ENCODE measurements around the gene TOP3A. TPM values are rescaled to one million over a fixed set of nuclear protein-coding genes. Genes with fewer than 3 reads are reported as not detected.
"Not testable (repeated sequence)": the region's sequence is repeated elsewhere in the genome, so short reads cannot be mapped to it uniquely, and the experiment has no call there.

Gene TOP3A
- total RNA-seq, 1 experiment from 2014 or later = 84.9 TPM

DNA sequence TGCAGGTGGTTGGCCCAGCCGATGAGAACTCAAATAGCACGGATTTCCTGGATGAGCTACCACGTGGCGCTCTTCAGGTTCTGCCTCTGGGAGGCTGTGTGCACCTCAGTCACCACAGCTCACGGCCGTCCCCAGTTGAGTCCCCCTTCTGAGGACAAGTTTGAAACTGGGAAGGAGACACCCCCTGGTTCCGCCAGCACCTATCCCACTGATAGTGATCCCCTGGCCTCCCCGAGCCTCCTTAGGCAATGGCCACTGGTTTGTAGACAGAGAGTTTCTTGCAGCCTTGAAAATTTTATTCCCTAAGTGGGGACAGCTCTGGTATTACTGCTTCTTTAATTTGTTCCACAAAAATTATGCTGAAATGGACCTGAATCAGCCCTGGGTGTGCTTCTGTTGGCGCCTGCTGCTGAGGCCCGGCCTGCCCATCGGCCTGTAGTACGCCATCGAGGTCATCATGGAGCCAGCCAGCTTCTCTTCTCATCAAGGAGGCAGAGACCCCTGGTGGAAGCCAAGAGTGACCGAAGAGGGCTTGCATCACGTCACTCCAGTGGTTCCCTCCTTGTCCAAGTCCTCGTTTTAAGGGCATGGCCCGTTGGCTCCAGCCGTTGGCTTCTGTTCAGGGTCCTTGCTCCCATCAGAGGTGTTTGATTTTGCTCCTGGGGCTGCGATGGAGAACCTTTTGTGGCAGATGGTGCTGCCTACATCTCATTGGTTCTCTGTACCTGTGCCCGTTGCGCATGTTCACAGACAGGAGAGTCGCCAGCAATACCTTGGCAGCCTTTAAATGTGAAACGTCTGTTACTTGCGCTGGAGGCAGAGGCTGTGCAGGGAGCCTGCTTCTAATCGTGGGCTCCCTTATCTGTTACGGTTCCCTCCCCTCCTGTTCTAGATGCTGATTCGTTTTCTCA lies 9.6 kb upstream of the TOP3A start:
- DNase-seq (ENCODE audit: low read depth) = no peak

DNA sequence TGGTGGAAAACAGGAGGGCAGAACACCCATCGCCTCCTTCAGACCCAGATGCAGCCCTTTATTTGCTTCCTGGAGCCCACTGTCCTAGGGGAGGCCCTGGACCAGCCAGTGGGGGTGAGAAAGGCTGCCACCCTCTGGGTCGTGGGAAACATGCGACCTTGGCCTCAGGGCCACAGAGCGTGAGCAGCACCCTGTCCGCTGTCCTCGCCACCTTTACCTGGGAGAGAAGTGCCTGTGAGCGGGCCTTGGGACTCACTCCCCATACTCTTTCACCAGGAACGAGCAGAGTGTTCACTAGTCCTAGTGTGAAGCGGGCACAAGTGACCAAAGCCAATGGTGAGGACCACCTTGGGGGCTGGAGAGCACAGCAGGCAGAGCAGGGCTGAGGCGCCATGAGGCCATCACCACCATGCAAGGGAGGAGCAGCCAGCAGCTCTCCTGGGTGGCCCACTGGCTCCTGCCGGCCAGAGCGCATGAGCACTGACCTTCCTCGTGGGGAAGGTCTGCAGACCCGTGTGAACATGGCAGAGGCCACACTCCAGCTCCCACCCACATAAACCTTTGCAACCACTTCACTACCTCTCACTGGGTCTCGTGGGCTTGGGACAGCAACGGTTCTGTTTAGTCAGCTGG lies 8.8 kb upstream of the TOP3A start:
- DNase-seq (ENCODE audit: low read depth) = no peak

DNA sequence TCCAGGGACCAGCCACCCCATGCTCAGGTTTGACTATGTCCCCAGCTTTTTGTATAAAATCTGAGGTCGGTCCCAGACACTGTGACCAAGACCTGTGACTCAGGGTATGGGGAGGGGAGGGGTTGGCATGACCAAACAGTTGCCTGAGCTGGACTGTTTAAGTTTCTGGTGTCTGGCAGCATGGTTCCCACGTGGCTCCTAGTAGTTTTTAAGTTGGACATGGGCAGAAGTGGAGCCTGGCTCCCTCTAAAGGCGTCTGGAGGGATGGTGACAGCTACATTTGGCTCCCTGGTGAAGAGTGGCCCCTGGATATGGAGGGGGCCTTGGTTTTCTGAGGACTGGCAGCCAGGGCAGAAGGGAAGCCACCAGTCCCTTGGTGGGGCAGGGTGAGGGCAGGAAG lies 8.2 kb upstream of the TOP3A start:
- DNase-seq (ENCODE audit: low read depth) = peak; percentile 14

DNA sequence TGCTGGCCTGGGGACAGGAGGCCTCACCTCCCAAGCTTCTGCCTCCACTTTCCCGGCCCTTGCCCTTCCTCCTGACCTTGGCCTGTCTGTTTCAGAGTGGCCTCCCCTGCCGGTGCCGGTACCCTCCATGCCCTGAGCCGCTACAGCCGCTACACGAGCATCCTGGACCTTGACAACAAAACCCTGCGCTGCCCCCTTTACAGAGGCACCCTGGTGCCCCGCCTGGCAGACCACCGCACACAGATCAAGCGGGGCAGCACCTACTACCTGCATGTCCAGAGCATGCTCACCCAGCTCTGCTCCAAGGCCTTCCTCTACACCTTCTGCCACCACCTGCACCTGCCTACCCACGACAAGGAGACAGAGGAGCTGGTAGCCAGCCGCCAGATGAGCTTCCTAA lies 7.7 kb upstream of the TOP3A start:
- no peak for DNase-seq (ENCODE audit: low read depth)

DNA sequence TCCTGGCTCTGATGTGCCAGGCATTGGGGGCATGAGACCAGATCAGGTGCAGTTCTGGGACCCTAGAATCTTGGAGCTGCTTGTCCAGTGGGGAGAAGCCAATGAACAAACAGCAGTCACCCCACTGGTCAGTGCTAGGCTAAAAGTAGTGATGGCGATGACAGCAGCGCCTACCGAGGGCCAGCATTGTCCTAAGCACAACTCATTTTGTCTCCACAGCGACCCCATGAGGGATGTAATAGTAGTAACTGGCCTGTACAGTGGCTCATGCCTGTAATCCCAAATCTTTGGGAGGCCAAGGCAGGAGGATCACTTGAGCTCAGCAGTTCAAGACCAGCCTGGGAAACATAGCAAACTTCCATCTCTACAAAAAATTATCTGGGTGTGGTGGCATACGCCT lies 6.5 kb upstream of the TOP3A start:
- DNase-seq (ENCODE audit: low read depth) = no peak

DNA sequence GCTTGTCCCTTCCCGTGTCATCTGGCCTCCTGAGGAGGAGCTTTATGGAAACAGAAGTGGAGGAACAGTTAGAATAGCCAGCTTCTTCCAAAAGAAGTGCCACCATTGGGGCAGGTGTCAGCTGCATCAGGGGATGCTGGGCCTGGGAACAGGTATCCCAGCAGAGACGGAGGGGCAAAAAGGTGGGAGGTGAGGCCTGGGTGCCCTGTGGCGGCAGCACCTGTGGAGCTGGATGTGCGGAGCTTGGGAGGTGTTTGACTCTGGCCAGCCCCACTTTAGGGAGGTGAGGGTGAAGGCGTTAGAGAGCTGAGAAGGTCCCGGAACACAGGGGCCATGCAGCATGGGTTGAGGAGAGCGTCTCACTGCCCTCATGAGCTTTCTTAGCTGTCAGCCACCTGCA lies 5.5 kb upstream of the TOP3A start:
- DNase-seq (ENCODE audit: low read depth) = no peak

DNA sequence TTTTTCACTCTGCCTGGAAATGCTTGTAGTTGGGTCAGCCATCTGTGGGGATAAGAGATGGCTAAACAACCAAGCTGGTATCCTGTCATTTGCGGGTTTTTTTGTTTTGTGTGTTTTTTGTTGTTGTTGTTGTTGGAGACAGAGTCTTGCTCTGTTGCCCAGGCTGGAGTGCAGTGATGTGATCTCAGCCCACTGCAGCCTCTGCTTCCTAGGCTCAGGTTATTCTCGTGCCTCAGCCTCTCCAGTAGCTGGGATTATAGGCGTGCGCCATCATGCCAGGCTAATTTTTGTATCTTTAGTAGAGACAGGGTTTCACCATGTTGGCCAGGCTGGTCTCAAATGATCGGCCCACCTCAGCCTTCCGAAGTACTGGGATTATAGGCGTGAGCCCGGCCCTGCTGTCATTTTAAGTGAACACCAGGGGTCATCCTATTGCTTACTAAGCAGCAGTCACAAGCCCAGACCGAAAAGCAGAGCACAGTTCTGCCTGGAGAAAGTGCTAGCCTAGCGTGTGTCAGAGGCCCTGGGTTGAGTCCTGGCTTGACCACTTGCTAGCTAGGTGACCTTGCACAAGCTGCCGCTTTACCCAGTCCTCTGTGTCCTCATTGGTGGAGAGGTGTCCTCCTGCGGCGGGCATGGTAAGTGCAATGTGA lies 4.9 kb upstream of the TOP3A start:
- peak; percentile 29 for DNase-seq (ENCODE audit: low read depth)

DNA sequence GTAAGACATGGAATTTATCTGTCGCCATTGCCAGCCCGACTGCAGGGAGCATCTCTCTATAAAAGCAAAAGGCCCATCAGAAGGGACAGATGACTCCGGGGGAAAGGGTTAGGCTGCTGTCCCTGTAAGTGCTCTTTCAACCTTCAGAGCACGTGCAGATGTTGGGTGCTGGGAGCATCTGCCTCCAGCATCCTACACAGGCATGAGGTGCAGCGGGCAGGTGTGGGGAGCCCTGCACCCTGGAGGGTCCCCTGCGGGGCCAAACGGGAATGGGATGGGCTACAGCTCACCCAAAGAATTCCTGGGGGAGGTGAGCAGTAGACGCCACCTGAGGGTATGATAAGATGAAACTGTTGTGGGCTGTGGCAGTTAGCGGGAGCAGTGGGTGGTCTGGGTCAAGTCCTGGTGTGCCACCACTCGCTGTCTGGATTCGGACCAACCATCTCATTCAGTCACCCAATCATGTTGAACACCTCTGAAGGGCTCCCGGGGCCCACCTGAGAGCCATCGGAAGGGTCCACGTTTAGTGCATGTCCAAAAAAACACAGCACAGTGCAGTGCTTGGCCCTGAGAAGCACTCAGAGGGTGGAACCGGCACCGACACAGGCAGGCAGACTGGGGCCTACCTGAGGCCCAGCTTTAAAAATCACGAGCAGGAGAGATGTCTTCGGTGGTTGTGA lies 4.1 kb upstream of the TOP3A start:
- no peak for DNase-seq (ENCODE audit: low read depth)

DNA sequence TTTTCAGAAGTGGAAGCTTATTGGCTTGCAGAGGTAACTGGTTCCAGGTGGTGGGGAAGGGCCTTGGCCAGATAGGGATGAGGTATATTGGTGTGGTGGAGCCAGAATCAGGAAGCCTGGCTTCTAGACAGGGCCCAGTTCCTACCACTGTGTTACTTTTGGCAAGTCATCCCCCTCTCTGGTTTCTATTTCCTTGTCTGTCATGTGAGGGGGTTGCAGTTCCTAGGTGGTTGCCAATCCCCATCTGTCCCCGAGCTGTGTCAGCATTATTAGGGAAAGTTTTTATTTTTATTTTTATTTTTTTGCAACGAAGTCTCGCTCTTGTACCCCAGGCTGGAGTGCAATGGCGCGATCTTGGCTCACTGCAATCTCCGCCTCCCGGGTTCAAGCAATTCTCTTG lies 3.3 kb upstream of the TOP3A start:
- DNase-seq (ENCODE audit: low read depth) = no peak

DNA sequence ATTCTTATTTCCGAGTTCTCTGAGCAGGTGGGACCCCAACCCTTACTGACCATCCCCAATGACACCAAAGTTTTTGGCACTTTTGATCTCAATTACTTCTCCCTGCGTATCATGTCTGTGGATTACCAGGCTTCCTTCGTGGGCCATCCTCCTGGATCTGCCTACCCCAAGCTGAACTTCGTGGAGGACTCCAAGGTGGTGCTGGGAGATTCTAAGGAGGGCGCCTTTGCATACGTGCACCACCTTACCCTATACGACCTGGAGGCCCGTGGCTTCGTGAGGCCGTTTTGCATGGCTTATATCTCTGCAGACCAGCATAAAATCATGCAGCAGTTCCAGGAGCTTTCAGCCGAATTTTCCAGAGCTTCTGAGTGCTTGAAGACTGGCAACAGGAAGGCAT lies 1.2 kb upstream of the TOP3A start:
- no peak for DNase-seq (ENCODE audit: low read depth)

DNA sequence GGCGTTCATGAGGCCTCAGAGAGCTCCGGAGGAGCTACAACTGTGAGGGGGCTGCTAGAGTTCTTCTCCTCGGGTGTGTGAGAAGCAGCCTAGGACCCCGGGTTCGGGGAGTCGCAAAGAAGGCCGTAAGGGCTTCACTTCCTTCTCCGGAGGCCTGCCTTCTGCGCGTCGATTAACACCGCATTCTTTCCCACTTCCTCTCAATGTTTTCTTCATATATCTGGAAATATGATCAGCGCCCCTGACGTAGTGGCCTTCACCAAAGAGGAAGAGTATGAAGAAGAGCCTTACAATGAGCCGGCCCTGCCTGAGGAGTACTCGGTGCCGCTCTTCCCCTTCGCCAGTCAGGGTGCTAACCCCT lies 748 bp upstream of the TOP3A start:
- DNase-seq (ENCODE audit: low read depth) = no peak

DNA sequence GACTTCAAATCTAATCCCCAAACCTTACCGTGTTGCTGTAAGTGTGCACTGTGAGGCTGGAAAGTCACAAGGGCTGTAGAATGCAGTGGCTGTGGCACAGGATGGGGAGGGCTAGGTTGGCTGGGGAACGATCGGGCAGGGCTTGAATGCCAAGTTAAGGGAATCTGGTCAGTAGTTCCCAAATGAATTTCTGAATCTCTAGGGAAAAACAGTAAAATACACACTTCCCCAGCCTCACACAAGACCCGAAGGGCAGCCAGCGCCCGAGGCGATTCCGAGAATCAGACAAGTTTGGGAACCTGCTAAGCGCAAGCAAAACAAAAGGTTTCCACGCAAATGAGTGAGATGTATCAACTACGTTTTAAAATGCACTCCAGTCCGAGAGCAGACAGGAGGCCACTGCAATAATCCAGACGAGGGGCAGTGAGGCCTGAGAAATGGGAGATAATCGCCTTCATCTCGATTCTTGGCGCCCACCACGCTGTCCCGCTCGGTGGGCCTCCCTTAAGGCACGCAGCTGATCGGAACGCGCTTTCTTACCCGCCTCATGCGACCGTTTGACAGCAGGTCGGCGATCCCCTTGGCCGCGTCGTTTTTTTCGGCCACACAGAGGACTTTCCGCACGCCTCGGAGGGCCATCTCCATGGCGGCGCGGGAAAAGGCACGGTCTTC lies 599 bp downstream of the TOP3A start:
- DNase-seq (ENCODE audit: low read depth) = no peak

DNA sequence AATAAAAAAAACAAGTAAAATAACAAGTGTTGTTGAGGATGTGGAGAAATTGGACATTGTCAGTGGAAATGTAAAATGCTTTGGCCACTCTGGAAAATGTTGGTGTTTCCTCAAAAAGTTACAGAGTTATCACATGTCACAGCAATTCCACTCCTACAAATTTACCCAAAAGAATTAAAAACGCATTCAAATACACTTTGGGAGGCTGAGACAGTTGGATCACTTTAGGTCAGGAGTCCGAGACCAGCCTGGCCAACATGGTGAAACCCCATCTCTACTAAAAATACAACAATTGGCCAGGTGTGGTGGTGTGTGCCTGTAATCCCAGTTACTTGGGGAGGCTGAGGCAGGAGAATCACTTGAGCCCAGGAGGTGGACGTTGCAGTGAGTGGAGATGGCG lies 5.6 kb downstream of the TOP3A start:
- no peak for DNase-seq (ENCODE audit: low read depth)

DNA sequence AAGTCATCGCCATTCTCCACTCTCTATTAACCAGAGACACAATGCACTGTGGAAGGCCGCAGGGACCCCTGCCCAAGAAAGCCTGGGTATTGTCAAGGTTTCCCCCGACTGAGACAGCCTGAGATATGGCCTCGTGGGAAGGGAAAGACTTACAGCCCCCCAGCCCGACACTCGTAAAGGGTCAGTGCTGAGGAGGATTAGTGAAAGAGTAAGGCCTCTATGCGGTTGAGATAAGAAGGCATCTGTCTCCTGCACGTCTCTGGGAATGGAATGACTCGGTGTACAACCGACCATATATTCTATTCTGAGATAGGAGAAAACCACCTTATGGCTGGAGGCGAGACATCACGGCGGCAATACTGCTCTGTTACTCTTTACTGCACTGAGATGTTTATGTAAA lies 11.6 kb downstream of the TOP3A start:
- not testable (repeated sequence) for DNase-seq (ENCODE audit: low read depth)

DNA sequence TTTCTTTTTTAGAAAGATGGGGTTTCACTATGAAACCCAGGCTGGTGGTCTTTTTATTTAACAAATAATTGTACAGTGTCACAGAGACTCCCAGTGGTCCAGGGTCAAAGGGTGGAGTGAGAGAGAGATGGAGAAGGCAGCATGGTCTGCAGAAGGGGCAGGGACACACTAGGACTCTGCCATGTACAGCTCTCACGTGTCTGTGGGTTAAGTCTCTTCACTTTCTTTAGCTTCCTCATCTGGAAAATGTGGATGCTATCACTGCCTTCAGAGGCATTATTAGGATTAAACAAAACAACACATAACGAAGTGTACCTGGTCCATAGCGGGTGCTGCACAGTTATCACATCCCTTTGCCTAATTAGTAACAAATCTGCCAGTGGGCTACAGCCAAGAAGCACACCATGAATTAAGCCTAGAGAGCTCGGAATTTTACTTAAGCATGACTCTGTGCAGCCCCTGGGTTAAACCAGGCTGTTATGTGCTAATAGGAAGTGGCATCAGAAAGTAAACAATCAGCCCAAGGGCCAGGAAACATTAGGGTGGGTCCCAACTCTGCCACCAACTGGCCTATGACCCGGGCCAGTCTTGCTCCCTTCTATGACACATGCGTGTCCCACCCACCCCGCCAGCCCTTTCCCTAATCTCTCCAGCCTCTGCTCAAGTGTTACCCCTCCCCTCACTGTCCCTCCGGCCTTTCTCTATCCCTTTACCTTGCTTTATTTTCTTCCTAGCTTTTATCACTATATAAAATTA lies 13.9 kb downstream of the TOP3A start:
- DNase-seq (ENCODE audit: low read depth) = no peak

DNA sequence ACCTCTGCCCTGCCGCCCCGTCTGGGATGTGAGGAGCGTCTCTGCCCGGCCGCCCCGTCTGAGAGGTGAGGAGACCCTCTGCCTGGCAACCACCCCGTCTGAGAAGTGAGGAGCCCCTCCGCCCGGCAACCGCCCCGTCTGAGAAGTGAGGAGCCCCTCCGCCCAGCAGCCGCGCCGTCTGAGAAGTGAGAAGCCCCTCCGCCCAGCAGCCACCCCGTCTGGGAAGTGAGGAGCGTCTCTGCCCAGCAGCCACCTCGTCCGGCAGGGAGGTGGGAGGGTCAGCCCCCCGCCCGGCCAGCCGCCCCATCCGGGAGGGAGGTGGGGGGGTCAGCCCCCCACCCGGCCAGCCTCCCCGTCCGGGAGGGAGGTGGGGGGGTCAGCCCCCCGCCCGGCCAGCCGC lies 16.7 kb downstream of the TOP3A start:
- DNase-seq (ENCODE audit: low read depth) = not testable (repeated sequence)

DNA sequence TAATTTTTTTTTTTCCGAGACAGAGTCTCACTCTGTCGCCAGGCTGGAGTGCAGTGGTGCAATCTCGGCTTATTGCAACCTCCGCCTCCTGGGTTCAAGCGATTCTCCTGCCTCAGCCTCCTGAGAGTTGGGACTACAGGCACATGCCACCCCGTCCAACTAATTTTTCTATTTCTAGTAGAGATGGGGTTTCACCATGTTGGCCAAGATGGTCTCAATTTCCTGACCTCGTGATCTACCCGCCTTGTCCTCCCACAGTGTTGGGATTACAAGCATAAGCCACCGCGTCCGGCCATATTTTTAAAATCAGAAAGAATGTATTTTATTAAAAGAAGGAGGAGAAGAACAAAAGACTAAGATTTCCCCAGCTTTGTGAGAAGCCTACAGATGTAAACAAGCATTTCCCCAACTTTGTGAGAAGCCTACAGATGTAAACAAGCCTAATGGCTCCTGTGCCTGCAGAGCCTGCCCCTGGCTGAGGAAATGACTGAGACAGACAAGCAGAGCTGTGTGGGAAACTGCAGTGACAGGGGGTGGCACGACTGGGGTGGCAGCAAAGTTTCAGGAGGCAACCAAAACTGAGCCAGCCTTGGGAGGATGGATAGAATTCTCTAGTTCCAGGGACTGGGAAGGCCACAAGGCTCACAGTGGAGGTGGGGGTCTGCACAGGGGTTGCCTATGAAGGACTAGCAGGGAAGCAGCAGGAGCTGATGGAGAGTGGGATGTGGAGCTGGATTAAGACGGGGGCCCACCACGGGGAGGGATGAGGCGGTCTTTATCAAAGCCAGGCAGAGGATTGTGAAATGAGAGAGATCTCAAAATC lies 22.9 kb downstream of the TOP3A start:
- DNase-seq (ENCODE audit: low read depth) = no peak

DNA sequence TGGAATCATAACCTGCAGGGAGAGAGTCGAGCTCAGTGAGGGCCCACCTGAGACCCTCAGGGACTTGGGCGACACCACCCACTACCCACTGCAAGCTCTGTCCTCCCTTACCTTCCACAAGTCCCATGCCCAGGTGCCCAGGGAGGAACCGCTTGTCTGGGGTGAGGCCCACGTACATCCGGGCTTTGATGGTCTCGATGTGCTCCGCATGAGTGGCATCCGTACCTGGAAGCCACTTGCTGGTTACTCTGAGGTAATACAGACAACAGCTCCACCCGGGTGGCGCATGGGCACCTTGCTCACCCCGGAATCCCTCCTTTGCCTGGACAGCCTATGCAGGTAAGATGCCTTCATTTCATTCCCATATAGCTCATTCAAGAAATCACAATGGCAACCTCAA lies 29.5 kb downstream of the TOP3A start:
- no peak for DNase-seq (ENCODE audit: low read depth)

DNA sequence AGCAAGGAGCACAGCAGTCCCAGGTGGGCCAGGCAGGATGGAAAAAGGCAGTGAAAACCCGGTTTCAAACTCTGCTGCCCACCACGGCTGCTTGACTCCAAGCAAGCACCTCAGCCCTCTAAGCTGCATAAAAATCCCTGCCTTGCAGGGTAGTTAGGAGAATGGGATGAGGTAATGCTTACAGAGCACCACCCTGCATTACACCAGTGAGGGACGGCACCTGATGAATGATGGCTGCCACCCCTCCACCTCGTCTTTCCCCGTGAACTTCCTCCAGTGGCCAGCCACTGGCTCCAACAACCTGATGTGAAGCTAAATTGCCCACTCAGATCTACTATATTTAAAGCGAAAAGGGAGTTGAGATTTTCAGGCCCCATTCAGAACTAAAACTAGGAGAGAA lies 33.0 kb downstream of the TOP3A start:
- DNase-seq (ENCODE audit: low read depth) = no peak

All from HT1080 (cell line).